GM12878 (cell line): ENCODE data around the gene GMDS. TPM values are rescaled to one million over a fixed set of nuclear protein-coding genes. Genes with fewer than 3 reads are reported as not detected.

Experiments used
- ATAC-seq: fragments of 200-7000 bp; cut with Tn5 transposase; 3 replicates; pipeline ENCODE4 v1.9.1; 2020; ENCODE audit warnings: mild to moderate bottlenecking, moderate library complexity
- BruUV-seq: library from RNA; stranded (reverse); fragments of 400-500 nt; replicated peaks from 2 replicates; lab custom pipeline; 2021; lab: Mats Ljungman, UMichigan
- CTCF ChIA-PET: fragments of 300-600 bp; sonication (Branson Sonifier 250); formaldehyde crosslinking; extraction: SDS; loops from one replicate; lab custom pipeline; 2021; ENCODE audit warnings: inconsistent platforms; lab: Yijun Ruan, JAX
- POLR2A ChIA-PET: fragments of 350-600 bp; formaldehyde crosslinking; extraction: SDS; loops from one replicate; lab custom pipeline; 2021; ENCODE audit warnings: inconsistent platforms; lab: Charles Lee
- RAD21 ChIA-PET: fragments of 300-600 bp; sonication (Branson Sonifier 250); formaldehyde crosslinking; loops from one replicate; lab custom pipeline; 2023; ENCODE audit warnings: antibody characterized with exemption; ENCODE audit not compliant: unreplicated experiment; lab: Charles Lee
- SMC1A ChIA-PET: fragments of 300-600 bp; sonication (Branson Sonifier 250); formaldehyde crosslinking; loops from one replicate; lab custom pipeline; 2023; ENCODE audit not compliant: unreplicated experiment, uncharacterized antibody; lab: Charles Lee
- DNase-seq: peaks from one replicate; pipeline ENCODE4 v3.0.0-alpha.2; 2011; ENCODE audit warnings: low read depth, low spot score
- FAIRE-seq: peaks from 3 replicates; lab custom pipeline; 2011; peaks lifted over from hg19 to GRCh38; lab: Jason Lieb, UNC
- H2AFZ ChIP-seq: 2 replicates; pipeline ENCODE4 v1.6.0; 2011; ENCODE audit warnings: low read depth, low read length, control low read depth; ENCODE audit not compliant: control insufficient read depth
- H3K27ac ChIP-seq: 2 replicates; pipeline ENCODE4 v1.5.1; 2011; ENCODE audit warnings: control low read depth; ENCODE audit not compliant: control insufficient read depth, insufficient read depth
- H3K27me3 ChIP-seq, 2 experiments: replicated peaks in 1 of 2; 2 replicates each; pipeline versions ENCODE4 v1.6.0 to v1.6.1; 2011; ENCODE audit warnings: low read length in 1 of 2; ENCODE audit not compliant: control insufficient read depth in 2 of 2, insufficient read depth in 2 of 2
- H3K36me3 ChIP-seq, 2 experiments: 2 replicates each; pipeline ENCODE4 v1.5.1; 2011; ENCODE audit warnings: low read length in 1 of 2; ENCODE audit not compliant: control insufficient read depth in 2 of 2, insufficient read depth in 2 of 2
- H3K4me1 ChIP-seq: 2 replicates; pipeline ENCODE4 v1.6.1; 2011; ENCODE audit warnings: mild to moderate bottlenecking, low read length, moderate library complexity, mixed read lengths; ENCODE audit not compliant: control insufficient read depth, insufficient read depth
- H3K4me2 ChIP-seq: 2 replicates; pipeline ENCODE4 v1.6.0; 2011; ENCODE audit warnings: control low read depth; ENCODE audit not compliant: control insufficient read depth, insufficient read depth
- H3K4me3 ChIP-seq: fragments of 200-600 bp; sonication (generic); 2 replicates; pipeline ENCODE4 v1.5.1; 2016
- H3K79me2 ChIP-seq: 2 replicates; pipeline ENCODE4 v1.6.0; 2011; ENCODE audit warnings: low read length; ENCODE audit not compliant: control insufficient read depth, insufficient read depth
- H3K9ac ChIP-seq: 2 replicates; pipeline ENCODE4 v1.8.0; 2011; ENCODE audit warnings: low read length, control low read depth, mixed read lengths; ENCODE audit not compliant: control insufficient read depth, insufficient read depth
- H3K9me3 ChIP-seq: replicated peaks from 3 replicates; pipeline ENCODE4 v1.5.1; 2011; ENCODE audit warnings: mild to moderate bottlenecking, low read length; ENCODE audit not compliant: control insufficient read depth, insufficient read depth
- H4K20me1 ChIP-seq: 2 replicates; pipeline ENCODE4 v1.6.0; 2011; ENCODE audit not compliant: control insufficient read depth, insufficient read depth
- ATF2 ChIP-seq: IDR thresholded peaks from 2 replicates; pipeline ENCODE4 v1.6.1; 2012; ENCODE audit warnings: low read length, inconsistent platforms
- CBX5 ChIP-seq: sonication (generic); IDR thresholded peaks from 2 replicates; pipeline ENCODE4 v1.6.1; 2016; ENCODE audit warnings: low read depth, moderate library complexity, mild to moderate bottlenecking, inconsistent platforms
- DPF2 ChIP-seq: fragments of 450-650 bp; IDR thresholded peaks from 2 replicates; pipeline ENCODE4 v1.6.1; 2017; ENCODE audit warnings: mild to moderate bottlenecking
- E2F8 ChIP-seq: fragments of 450-650 bp; IDR thresholded peaks from 2 replicates; pipeline ENCODE4 v1.6.1; 2018; ENCODE audit warnings: mild to moderate bottlenecking, low read depth, moderate library complexity; ENCODE audit not compliant: partially characterized antibody
- FOS ChIP-seq: IDR thresholded peaks from 3 replicates; pipeline ENCODE4 v1.6.1; 2011; ENCODE audit warnings: borderline replicate concordance; ENCODE audit not compliant: insufficient read length; ENCODE audit errors: extremely low read depth
- GATAD2B ChIP-seq: fragments of 450-650 bp; conservative IDR thresholded peaks from 2 replicates; pipeline ENCODE4 v1.6.1; 2017; ENCODE audit warnings: low read depth, mild to moderate bottlenecking, moderate library complexity
- KAT2A ChIP-seq: conservative IDR thresholded peaks from 2 replicates; pipeline ENCODE4 v1.6.1; 2011; ENCODE audit warnings: low read depth, low read length; ENCODE audit not compliant: control insufficient read depth
- MEF2A ChIP-seq: IDR thresholded peaks from 2 replicates; pipeline ENCODE4 v1.6.1; 2011; ENCODE audit warnings: low read depth, mild to moderate bottlenecking, low read length, moderate library complexity; ENCODE audit not compliant: insufficient read depth
- NFYB ChIP-seq: IDR thresholded peaks from 2 replicates; pipeline ENCODE4 v1.6.1; 2011; ENCODE audit warnings: low read depth, mild to moderate bottlenecking, low read length, improper control_type of control experiment, moderate library complexity; ENCODE audit not compliant: insufficient read depth
- NR2F1 ChIP-seq: fragments of 450-650 bp; conservative IDR thresholded peaks from 2 replicates; pipeline ENCODE4 v1.6.1; 2017; ENCODE audit warnings: mild to moderate bottlenecking
- RELA ChIP-seq: fragments of 450-650 bp; IDR thresholded peaks from 2 replicates; pipeline ENCODE4 v1.8.0; 2014; ENCODE audit warnings: borderline replicate concordance; ENCODE audit not compliant: partially characterized antibody
- SMAD1 ChIP-seq: fragments of 450-650 bp; IDR thresholded peaks from 2 replicates; pipeline ENCODE4 v1.6.1; 2018; ENCODE audit warnings: mild to moderate bottlenecking, low read depth; ENCODE audit not compliant: partially characterized antibody
- SMAD5 ChIP-seq: IDR thresholded peaks from 2 replicates; pipeline ENCODE4 v1.6.1; 2016; ENCODE audit warnings: antibody characterized with exemption, low read depth
- SMC3 ChIP-seq: IDR thresholded peaks from 2 replicates; pipeline ENCODE4 v1.6.1; 2011; ENCODE audit warnings: low read length, improper control_type of control experiment, borderline replicate concordance
- TCF3 ChIP-seq: IDR thresholded peaks from 2 replicates; pipeline ENCODE4 v1.6.1; 2012; ENCODE audit warnings: low read depth, mild to moderate bottlenecking, low read length, borderline replicate concordance; ENCODE audit not compliant: insufficient read depth
- WGBS: methylation state at CpG from one replicate; pipeline ENCODE4 v1.1.6; 2016; ENCODE audit warnings: low lambda C conversion rate; ENCODE audit not compliant: insufficient replicate concordance, insufficient coverage; ENCODE audit errors: missing lambda C conversion rate; 5-methylcytosine and 5-hydroxymethylcytosine counted together
- in situ Hi-C: fragments of 300-500 bp; cut with MboI; formaldehyde crosslinking; loops from 9 replicates; pipeline ENCODE4 v1.14.3; 2018; ENCODE audit warnings: mixed read lengths
- intact Hi-C: fragments of 100-400 bp; cut with micrococcal nuclease; formaldehyde crosslinking; loops from one replicate; pipeline ENCODE4 v1.14.2; 2022; ENCODE audit not compliant: unreplicated experiment
- polyA plus RNA-seq, 11 experiments: library from polyadenylated mRNA; depleted of rRNA in 4 of 11; unstranded in 6 of 11; stranded (reverse) in 5 of 11; fragments of >200 nt; fragmentation: Nextera tagmentation in 4 of 11; fragmentation: Illumina TruSeq in 1 of 11; extraction: Ambion mirVana in 4 of 11; extraction: Trizol in 1 of 11; gene quantifications; 1 replicate in 1 of 11; 2 replicates in 10 of 11; pipeline versions ENCODE4 v1.2.1 to v1.2.3, GENCODE V29; 2011 to 2016; ENCODE audit warnings: inconsistent platforms in 2 of 11, missing spikeins in 2 of 11, low read depth in 1 of 11
- total RNA-seq, 4 experiments: library from RNA; depleted of rRNA in 3 of 4; stranded (reverse); fragments of >200 nt in 3 of 4; fragmentation: Illumina TruSeq in 1 of 4; extraction: Trizol in 1 of 4; gene quantifications; 2 replicates each; pipeline versions ENCODE4 v1.2.1 to v1.2.3, GENCODE V29; 2013 to 2021

The GMDS gene
- total and polyA plus RNA-seq, 10 of the 15 experiments (the other 5 are each of a cell fraction or from before 2014, with no cell fraction given): 0.61 to 53.8 (median 29.3) TPM

- TF ChIP-seq GATAD2B (no peak), E2F8 (no peak), NFYB (no peak), RELA (no peak), SMAD5 (no peak), FOS (no peak), TCF3 (no peak), SMC3 (no peak), ATF2 (no peak), NR2F1 (no peak), DPF2 (no peak), SMAD1 (no peak), KAT2A (no peak), CBX5 (no peak), MEF2A (no peak)
- TF ChIP-seq, all 136 proteins: peak for 0
- ChIA-PET POLR2A (no interaction called here), RAD21 (no interaction called here), SMC1A (no interaction called here), CTCF (interaction anchor here (0.6 kb wide), 1 partner anchor 146 kb away, joined by 3 read pairs; no protein-coding TSS in a partner anchor)
- no peaks in the 10 kb centered on the region for H4K20me1 ChIP-seq
- no peaks in the 10 kb centered on the region for H3K36me3 ChIP-seq
- no peak for FAIRE-seq
- DNase-seq: no peak
- H3K9me3 ChIP-seq: no peaks in the 10 kb centered on the region
- no peak overlapping the region for H3K9ac ChIP-seq
- H3K4me1 ChIP-seq: no peaks in the 10 kb centered on the region
- intact Hi-C loops: no loop called here
- H3K4me2 ChIP-seq: no peak overlapping the region
- BruUV-seq: no TSS peak
- H3K27ac ChIP-seq: no peak overlapping the region
- 68% methylated on average over 2 of the region's 2 CpGs for WGBS
- no peak for ATAC-seq
- no peak overlapping the region for H2AFZ ChIP-seq
- in situ Hi-C loops: no loop called here
- no peaks in the 10 kb centered on the region for H3K27me3 ChIP-seq
- no peaks in the 10 kb centered on the region for H3K79me2 ChIP-seq
- H3K4me3 ChIP-seq: no peak overlapping the region
Measured at GRCh38 chr6:2264932-2265331, 19.5 kb upstream of the GMDS start.
